ENCODE data around the gene RPL22L1.
A peak's percentile ranks its signal among the peaks of the same experiment; 100 is the strongest.

RPL22L1 gene

DNA sequence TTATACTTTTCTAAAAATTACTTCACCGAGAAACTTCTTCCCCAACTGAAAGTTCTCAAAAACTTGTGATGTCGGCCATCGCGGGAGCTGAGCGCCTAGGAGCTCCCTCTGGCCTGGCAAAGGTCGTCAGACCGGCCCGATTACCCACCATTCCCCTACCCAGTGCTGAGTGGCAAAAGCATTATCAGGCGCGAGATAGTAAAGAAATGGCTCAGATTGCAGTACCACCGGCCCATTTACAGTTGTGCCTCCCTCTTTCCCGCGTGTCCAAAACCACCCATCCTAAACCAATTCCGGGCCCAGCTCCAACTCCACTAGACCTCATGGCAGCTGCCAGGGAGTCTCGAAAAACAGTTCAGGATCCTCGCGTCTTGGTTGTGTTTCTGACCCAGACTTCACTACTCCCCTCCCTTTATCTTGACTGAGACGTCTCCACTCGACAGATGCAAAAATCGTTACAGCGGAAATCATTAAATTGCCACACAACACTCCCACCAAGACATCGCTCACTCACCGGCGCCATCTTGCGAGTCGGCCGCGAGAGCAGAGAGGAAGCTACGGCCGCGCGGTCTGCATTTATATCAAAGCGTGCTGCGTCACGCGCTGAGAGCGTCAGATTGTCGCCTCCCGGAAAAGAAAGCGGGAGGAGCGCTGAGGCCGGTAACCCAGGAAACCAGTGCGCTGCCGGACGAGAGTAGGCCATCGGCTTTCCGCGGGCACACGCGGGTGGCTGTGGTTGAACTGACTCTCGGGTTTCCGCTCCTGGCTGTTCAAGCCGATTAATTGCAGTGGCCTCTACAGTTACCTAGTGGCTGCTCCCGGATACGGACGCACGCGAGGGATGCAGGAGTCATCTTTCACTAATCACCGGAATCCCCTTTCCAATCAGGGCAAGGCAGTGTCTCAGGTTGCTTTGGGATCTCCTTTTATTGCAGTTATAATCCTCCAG is at the start of gene RPL22L1:
Gene RPL22L1 (minus strand): TSS at position 551 of the 949 bp plus-strand sequence. CDS start 28 bp downstream, at position 523.
- peak; percentile 97 for DNase-seq (ENCODE audit: low read depth)
- peak within 1 kb of the TSS; percentile 81 for H3K4me3 ChIP-seq (replicated peaks; ENCODE audit: low read depth, low read length)
- TF ChIP-seq, protein P1, sequence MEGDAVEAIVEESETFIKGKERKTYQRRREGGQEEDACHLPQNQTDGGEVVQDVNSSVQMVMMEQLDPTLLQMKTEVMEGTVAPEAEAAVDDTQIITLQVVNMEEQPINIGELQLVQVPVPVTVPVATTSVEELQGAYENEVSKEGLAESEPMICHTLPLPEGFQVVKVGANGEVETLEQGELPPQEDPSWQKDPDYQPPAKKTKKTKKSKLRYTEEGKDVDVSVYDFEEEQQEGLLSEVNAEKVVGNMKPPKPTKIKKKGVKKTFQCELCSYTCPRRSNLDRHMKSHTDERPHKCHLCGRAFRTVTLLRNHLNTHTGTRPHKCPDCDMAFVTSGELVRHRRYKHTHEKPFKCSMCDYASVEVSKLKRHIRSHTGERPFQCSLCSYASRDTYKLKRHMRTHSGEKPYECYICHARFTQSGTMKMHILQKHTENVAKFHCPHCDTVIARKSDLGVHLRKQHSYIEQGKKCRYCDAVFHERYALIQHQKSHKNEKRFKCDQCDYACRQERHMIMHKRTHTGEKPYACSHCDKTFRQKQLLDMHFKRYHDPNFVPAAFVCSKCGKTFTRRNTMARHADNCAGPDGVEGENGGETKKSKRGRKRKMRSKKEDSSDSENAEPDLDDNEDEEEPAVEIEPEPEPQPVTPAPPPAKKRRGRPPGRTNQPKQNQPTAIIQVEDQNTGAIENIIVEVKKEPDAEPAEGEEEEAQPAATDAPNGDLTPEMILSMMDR (IDR thresholded peaks at IDR 0.05; ENCODE audit: low read length, missing control alignments), result no peak

DNA sequence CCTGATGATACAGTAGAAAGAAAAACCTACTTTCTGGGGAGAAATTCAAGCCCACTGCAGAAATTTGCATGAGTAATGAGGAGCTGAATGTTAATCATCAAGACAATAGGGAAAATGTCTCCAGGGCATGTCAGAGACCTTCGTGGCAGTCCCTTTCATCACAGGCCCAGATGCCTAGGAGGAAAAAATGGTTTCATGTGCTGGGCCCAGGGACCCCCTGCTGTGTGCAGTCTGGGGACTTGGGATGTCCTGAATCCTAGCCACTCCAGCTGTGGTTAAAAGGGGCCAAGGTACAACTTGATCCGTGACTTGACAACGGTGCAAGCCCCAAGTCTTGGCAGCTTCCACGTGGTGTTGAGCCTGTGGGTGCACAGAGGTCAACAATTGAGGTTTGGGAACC is 48.7 kb upstream of the RPL22L1 start:
- TF ChIP-seq, protein P1 (IDR thresholded peaks at IDR 0.05; ENCODE audit: low read length, missing control alignments), result no peak
- H3K4me3 ChIP-seq (replicated peaks; ENCODE audit: low read depth, low read length), result no peak overlapping the region
- DNase-seq (ENCODE audit: low read depth), result no peak

DNA sequence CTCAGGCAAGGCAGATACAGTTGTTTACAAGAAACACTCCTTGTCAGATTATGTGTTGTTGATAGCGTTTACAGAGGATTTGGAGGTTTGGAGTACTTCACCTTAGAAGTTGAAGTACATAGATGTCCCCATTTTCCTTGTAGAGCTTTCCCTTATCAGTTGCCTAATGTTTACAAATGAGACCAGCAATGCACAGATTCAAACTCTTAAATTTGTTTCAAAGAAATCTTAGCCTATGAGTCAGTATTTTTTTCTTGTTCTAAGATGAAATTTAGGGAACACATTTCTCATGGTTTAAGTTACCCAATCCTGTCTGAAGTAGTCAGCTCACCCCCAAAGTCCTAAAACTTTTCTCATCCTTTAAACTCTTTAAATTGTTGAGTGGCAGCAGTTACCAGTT is 44.7 kb upstream of the RPL22L1 start:
- no peak for DNase-seq (ENCODE audit: low read depth)
- TF ChIP-seq, protein P1 (IDR thresholded peaks at IDR 0.05; ENCODE audit: low read length, missing control alignments), result no peak
- no peak overlapping the region for H3K4me3 ChIP-seq (replicated peaks; ENCODE audit: low read depth, low read length)

DNA sequence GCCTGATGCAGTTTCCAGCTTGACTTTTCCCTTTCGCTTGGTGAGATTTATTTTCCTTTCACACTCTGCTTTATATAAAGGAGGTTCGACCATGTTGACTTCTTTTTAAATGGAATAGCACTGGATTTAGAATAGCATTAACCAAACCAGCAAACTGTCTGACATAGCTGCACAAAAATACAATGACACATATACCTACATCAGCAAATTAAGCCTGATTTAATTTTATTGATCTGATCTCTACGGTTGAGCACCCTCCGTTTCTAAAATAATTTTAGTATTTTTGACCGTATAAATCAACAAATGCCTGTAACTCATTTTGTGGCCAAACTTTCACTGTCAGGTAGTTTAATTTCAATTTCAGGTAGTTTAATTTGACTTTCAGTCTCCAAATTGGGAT is 44.2 kb upstream of the RPL22L1 start:
- DNase-seq (ENCODE audit: low read depth), result no peak
- TF ChIP-seq, protein P1 (IDR thresholded peaks at IDR 0.05; ENCODE audit: low read length, missing control alignments), result no peak
- no peak overlapping the region for H3K4me3 ChIP-seq (replicated peaks; ENCODE audit: low read depth, low read length)

DNA sequence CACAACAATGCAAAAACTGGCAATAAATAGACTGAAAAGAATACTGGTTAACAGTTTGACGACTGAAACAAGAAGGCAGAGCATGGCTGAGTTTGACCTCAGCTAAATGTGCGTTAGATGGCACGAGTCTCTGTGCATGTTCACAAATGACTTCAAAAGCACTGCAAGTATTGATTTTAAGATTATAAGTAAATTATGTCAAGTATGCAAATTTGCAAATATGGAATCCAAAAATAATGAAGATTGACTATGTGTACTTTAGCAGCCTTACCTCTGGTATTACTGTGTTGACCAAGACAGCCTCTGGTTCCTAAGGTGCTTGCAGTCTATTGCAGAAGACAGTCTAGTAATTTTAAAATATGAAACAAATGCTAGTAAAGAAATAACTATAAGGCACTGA is 41.1 kb upstream of the RPL22L1 start:
- no peak overlapping the region for H3K4me3 ChIP-seq (replicated peaks; ENCODE audit: low read depth, low read length)
- TF ChIP-seq, protein P1 (IDR thresholded peaks at IDR 0.05; ENCODE audit: low read length, missing control alignments), result no peak
- no peak for DNase-seq (ENCODE audit: low read depth)

DNA sequence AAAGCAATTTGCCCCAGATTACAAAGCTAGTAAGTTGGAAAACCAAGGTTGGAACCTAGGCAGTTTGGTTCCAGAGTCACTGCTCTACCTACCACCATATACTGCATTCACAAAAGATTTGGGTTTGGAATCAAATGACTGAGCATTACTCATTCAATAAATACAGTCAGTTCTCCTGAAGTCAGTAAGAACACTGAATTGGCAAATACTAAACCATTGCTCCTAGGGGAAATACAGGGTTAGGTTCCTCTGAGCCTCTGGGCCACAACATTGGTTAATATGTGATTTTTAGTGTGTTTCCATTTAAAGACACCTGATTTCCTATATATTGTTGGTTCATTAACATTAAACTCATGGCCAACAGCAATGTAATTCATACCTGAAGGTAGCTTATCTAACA is 40.5 kb upstream of the RPL22L1 start:
- DNase-seq (ENCODE audit: low read depth), result no peak
- TF ChIP-seq, protein P1 (IDR thresholded peaks at IDR 0.05; ENCODE audit: low read length, missing control alignments), result no peak
- no peak overlapping the region for H3K4me3 ChIP-seq (replicated peaks; ENCODE audit: low read depth, low read length)

Data from fibroblast of pulmonary artery (primary cell).